Adrenal gland (tissue), 12 donors: Measurements from ENCODE around the gene KRT5. TPM values are rescaled to one million over a fixed set of nuclear protein-coding genes. Genes with fewer than 3 reads are reported as not detected.

Experiments
- DNase-seq, 7 donors: peaks; one replicate each; pipeline ENCODE4 v3.0.0-alpha.2; 2019 to 2020
- H3K27ac ChIP-seq, 5 donors: fragments of 200-600 bp; sonication (generic) in 4 of 5; 1 replicate in 3 of 5; 2 replicates in 2 of 5; pipeline versions ENCODE4 v1.5.1 to v1.8.0; 2016 to 2020; ENCODE audit warnings: mild to moderate bottlenecking in 1 of 5
- H3K27me3 ChIP-seq: fragments of 200-600 bp; 2 replicates; pipeline ENCODE4 v1.8.0; 2021
- H3K36me3 ChIP-seq, 2 donors: fragments of 200-600 bp; replicated peaks in 1 of 2; 1 replicate in 1 of 2; 2 replicates in 1 of 2; pipeline versions ENCODE4 v1.5.1 to v1.8.0; 2018 to 2022
- H3K4me1 ChIP-seq, 2 donors: fragments of 200-600 bp; replicated peaks in 1 of 2; 1 replicate in 1 of 2; 2 replicates in 1 of 2; pipeline versions ENCODE4 v1.5.1 to v1.8.0; 2018 to 2021
- H3K4me3 ChIP-seq, 4 donors: fragments of 200-600 bp; sonication (generic) in 3 of 4; one replicate each; pipeline ENCODE4 v1.5.1; 2016 to 2018
- H3K9me3 ChIP-seq, 3 donors: fragments of 200-600 bp; sonication (generic) in 1 of 3; replicated peaks in 1 of 3; 1 replicate in 2 of 3; 2 replicates in 1 of 3; pipeline versions ENCODE4 v1.5.1 to v1.8.0; 2016 to 2021
- POLR2A ChIP-seq, 2 donors: fragments of 450-650 bp; IDR thresholded peaks; one replicate each; pipeline ENCODE4 v1.6.1; 2017; ENCODE audit warnings: antibody characterized with exemption in 2 of 2, mild to moderate bottlenecking in 2 of 2, moderate library complexity in 1 of 2
- WGBS, 4 donors: extraction: QIAGEN DNeasy Blood & Tissue Kit in 2 of 4; methylation state at CpG; one replicate each; pipeline versions ENCODE4 v1.1.5 to v1.1.7; 2013 to 2017; 5-methylcytosine and 5-hydroxymethylcytosine counted together
- intact Hi-C, 2 donors: fragments of 100-400 bp; cut with DNase I; formaldehyde crosslinking; loops; one replicate each; pipeline versions ENCODE4 v1.14.1 to v1.15.0; 2022 to 2023
- polyA plus RNA-seq, 3 donors: library from polyadenylated mRNA; stranded (reverse); fragments of 200-250 nt in 2 of 3; fragments of 350-450 nt in 1 of 3; fragmentation: Illumina TruSeq in 1 of 3; extraction: RNeasy Lipid Tissue Mini Kit (QIAGEN cat#74804) in 1 of 3; gene quantifications; one replicate each; pipeline ENCODE4 v1.2.3, GENCODE V29; 2013 to 2014
- total RNA-seq, 9 donors: library from RNA; depleted of rRNA in 4 of 9; stranded (reverse); fragments of >200 nt in 4 of 9; fragments of 120-200 nt in 1 of 9; fragmentation: NEBNext Ultra II Directional in 1 of 9; extraction: Animal tissue kit (Norgen Biotek cat#: 25700) in 1 of 9; gene quantifications; one replicate each; pipeline versions ENCODE4 v1.1.0 to v1.2.4, GENCODE V29; 2013 to 2023
- TF ChIP-seq, protein P1 (sequence below), 6 experiments: fragments of 450-650 bp in 4 of 6; fragments of 200-600 bp in 2 of 6; sonication (generic) in 1 of 6; IDR thresholded peaks; 1 replicate in 5 of 6; 2 replicates in 1 of 6; pipeline versions ENCODE4 v1.5.1 to v1.8.0; 2016 to 2021; ENCODE audit warnings: antibody characterized with exemption in 6 of 6, mild to moderate bottlenecking in 2 of 6, moderate library complexity in 1 of 6
- donor health status: healthy with polysubstance abuse.
- donor health status: Bipolar disorder and iron deficiency.
- donor health status: DM: yes; HTN: yes; CAD: no.
- donor health status: DM: no; HTN: no; CAD: no.
- donor health status: DM: no; HTN: no; CAD: no.
- donor health status: DM: yes; HTN: yes; CAD: no.

Gene KRT5
- total and polyA plus RNA-seq, 12 donors: 0.11 to 4.2 (median 0.58) TPM; not detected in 6

DNA sequence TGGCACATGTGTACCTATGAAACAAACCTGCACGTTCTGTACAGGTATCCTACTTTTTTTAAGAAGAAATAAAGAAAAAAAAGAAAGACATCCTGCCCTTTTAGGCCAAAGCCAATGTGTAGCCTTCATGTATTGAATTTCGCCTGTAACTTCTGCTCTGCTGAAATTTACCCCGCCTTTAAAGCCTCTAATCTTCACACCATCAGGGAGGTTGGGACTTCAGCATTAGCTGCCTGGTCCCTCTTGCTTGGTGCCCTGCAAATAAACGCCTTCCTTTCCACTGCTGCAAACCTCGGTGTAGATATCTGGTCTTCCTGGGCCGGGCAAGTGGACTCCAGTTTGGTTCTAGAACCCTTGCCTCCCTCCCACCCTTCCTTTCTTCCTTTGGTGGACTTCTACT, 35.4 kb upstream of the KRT5 start:
- Histone ChIP-seq H3K4me1 (no peaks in the 10 kb centered on the region), H3K27me3 (no peaks in the 10 kb centered on the region), H3K27ac (no peak overlapping the region), H3K4me3 (no peak overlapping the region), H3K9me3 (no peaks in the 10 kb centered on the region), H3K36me3 (no peaks in the 10 kb centered on the region)
- TF ChIP-seq, protein P1, sequence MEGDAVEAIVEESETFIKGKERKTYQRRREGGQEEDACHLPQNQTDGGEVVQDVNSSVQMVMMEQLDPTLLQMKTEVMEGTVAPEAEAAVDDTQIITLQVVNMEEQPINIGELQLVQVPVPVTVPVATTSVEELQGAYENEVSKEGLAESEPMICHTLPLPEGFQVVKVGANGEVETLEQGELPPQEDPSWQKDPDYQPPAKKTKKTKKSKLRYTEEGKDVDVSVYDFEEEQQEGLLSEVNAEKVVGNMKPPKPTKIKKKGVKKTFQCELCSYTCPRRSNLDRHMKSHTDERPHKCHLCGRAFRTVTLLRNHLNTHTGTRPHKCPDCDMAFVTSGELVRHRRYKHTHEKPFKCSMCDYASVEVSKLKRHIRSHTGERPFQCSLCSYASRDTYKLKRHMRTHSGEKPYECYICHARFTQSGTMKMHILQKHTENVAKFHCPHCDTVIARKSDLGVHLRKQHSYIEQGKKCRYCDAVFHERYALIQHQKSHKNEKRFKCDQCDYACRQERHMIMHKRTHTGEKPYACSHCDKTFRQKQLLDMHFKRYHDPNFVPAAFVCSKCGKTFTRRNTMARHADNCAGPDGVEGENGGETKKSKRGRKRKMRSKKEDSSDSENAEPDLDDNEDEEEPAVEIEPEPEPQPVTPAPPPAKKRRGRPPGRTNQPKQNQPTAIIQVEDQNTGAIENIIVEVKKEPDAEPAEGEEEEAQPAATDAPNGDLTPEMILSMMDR (IDR thresholded peaks at IDR 0.05): no peak
- no peak for TF ChIP-seq POLR2A (IDR thresholded peaks at IDR 0.05)
- DNase-seq: no peak
- 78 to 89% (median 84%) methylated on average over 6 of the region's 6 CpGs for WGBS, 4 donors
- intact Hi-C loops: no loop called here

- Histone ChIP-seq H3K27me3 (no peaks in the 10 kb centered on the region), H3K27ac (no peak within 1 kb of the TSS), H3K4me1 (no peaks in the 10 kb centered on the region), H3K4me3 (no peak within 1 kb of the TSS), H3K36me3 (no peaks in the 10 kb centered on the region), H3K9me3 (no peaks in the 10 kb centered on the region)
- no peak for DNase-seq
- TF ChIP-seq, protein P1 (IDR thresholded peaks at IDR 0.05): no peak
- no peak for TF ChIP-seq POLR2A (IDR thresholded peaks at IDR 0.05)
- WGBS, 4 donors: 81 to 94% (median 90%) methylated on average over 10 to 14 of the region's 14 CpGs
- intact Hi-C loops: no loop called here
Measured at GRCh38 chr12:52552681-52553195, 32.5 kb upstream of the KRT5 start, which contains the start of gene KRT71. Gene KRT71, minus strand, starts transcription at chr12:52553145. Its CDS starts 68 bp downstream, at chr12:52553077.

GRCh38 chr12:52552055-52552454, 31.9 kb upstream of the KRT5 start:
- intact Hi-C loops: no loop called here
- Histone ChIP-seq H3K4me3 (no peak overlapping the region), H3K9me3 (no peaks in the 10 kb centered on the region), H3K27me3 (no peaks in the 10 kb centered on the region), H3K27ac (no peak overlapping the region), H3K4me1 (no peaks in the 10 kb centered on the region), H3K36me3 (no peaks in the 10 kb centered on the region)
- 85 to 100% (median 91%) methylated on average over 3 to 5 of the region's 5 CpGs for WGBS, 4 donors
- TF ChIP-seq, protein P1 (IDR thresholded peaks at IDR 0.05): no peak
- TF ChIP-seq POLR2A (IDR thresholded peaks at IDR 0.05): no peak
- no peak for DNase-seq

GRCh38 chr12:52551216-52551865, 31.1 kb upstream of the KRT5 start:
- WGBS, 4 donors: 53 to 73% (median 61%) methylated on average over 4 to 6 of the region's 6 CpGs
- H3K4me1 ChIP-seq: no peaks in the 10 kb centered on the region
- no peaks in the 10 kb centered on the region for H3K27me3 ChIP-seq
- no peak overlapping the region for H3K27ac ChIP-seq
- intact Hi-C loops: no loop called here
- DNase-seq: peak in 1 of 7 donors; percentile 19
- H3K36me3 ChIP-seq: no peaks in the 10 kb centered on the region
- H3K9me3 ChIP-seq: no peaks in the 10 kb centered on the region
- TF ChIP-seq, protein P1 (IDR thresholded peaks at IDR 0.05): no peak
- no peak for TF ChIP-seq POLR2A (IDR thresholded peaks at IDR 0.05)
- no peak overlapping the region for H3K4me3 ChIP-seq
